Measurements from ENCODE around the gene TANGO6. TPM values are rescaled to one million over a fixed set of nuclear protein-coding genes. Genes with fewer than 3 reads are reported as not detected.
"Not testable (repeated sequence)": the region's sequence is repeated elsewhere in the genome, so short reads cannot be mapped to it uniquely, and the experiment has no call there.

Gene TANGO6
- 10 to 100 TPM; 25.2 to 30.5 TPM for total RNA-seq

- H3K4me1 Mint-ChIP-seq = peaks cover 24% of the 10 kb centered on the region
- H3K27me3 Mint-ChIP-seq = no peaks in the 10 kb centered on the region
- H3K9me3 Mint-ChIP-seq = no peaks in the 10 kb centered on the region
- peaks cover 14% of the 10 kb centered on the region for H3K36me3 Mint-ChIP-seq
- H3K27ac Mint-ChIP-seq = peak within 1 kb of the TSS; percentile 98
- peak; percentile 93 for DNase-seq
- peak within 1 kb of the TSS; percentile 97 for H3K4me3 Mint-ChIP-seq
Measured at GRCh38 chr16:68843482-68844210, at the start of gene TANGO6. Gene TANGO6, plus strand, starts transcription at chr16:68843531. Its CDS starts 87 bp downstream, at chr16:68843618.

- no peaks in the 10 kb centered on the region for H3K36me3 Mint-ChIP-seq
- no peak overlapping the region for H3K27ac Mint-ChIP-seq
- no peaks in the 10 kb centered on the region for H3K4me1 Mint-ChIP-seq
- no peaks in the 10 kb centered on the region for H3K27me3 Mint-ChIP-seq
- no peaks in the 10 kb centered on the region for H3K9me3 Mint-ChIP-seq
- no peak for DNase-seq
- no peak overlapping the region for H3K4me3 Mint-ChIP-seq
Measured at GRCh38 chr16:68798398-68798797, 44.9 kb upstream of the TANGO6 start.

- H3K27ac Mint-ChIP-seq = no peak overlapping the region
- no peaks in the 10 kb centered on the region for H3K27me3 Mint-ChIP-seq
- DNase-seq = peak; percentile 32
- H3K9me3 Mint-ChIP-seq = no peaks in the 10 kb centered on the region
- no peak overlapping the region for H3K4me3 Mint-ChIP-seq
- no peaks in the 10 kb centered on the region for H3K4me1 Mint-ChIP-seq
- no peaks in the 10 kb centered on the region for H3K36me3 Mint-ChIP-seq
Measured at GRCh38 chr16:68800257-68800875, 43.0 kb upstream of the TANGO6 start.

GRCh38 chr16:68802190-68802589 lies 41.1 kb upstream of the TANGO6 start:
- H3K4me3 Mint-ChIP-seq = no peak overlapping the region
- no peaks in the 10 kb centered on the region for H3K27me3 Mint-ChIP-seq
- H3K4me1 Mint-ChIP-seq = no peaks in the 10 kb centered on the region
- no peaks in the 10 kb centered on the region for H3K36me3 Mint-ChIP-seq
- DNase-seq = no peak
- H3K27ac Mint-ChIP-seq = no peak overlapping the region
- no peaks in the 10 kb centered on the region for H3K9me3 Mint-ChIP-seq

- Mint-ChIP-seq H3K9me3 (no peaks in the 10 kb centered on the region), H3K4me3 (no peak overlapping the region), H3K27me3 (no peaks in the 10 kb centered on the region), H3K4me1 (no peaks in the 10 kb centered on the region), H3K36me3 (no peaks in the 10 kb centered on the region), H3K27ac (no peak overlapping the region)
- DNase-seq = no peak
Measured at GRCh38 chr16:68806422-68806821, 36.9 kb upstream of the TANGO6 start.

GRCh38 chr16:68806981-68807380 lies 36.4 kb upstream of the TANGO6 start:
- no peak for DNase-seq
- Mint-ChIP-seq H3K4me3 (no peak overlapping the region), H3K36me3 (no peaks in the 10 kb centered on the region), H3K27ac (no peak overlapping the region), H3K27me3 (no peaks in the 10 kb centered on the region), H3K4me1 (no peaks in the 10 kb centered on the region), H3K9me3 (no peaks in the 10 kb centered on the region)

GRCh38 chr16:68814516-68814915 lies 28.8 kb upstream of the TANGO6 start:
- Mint-ChIP-seq H3K27ac (no peak overlapping the region), H3K4me1 (peaks cover 2% of the 10 kb centered on the region), H3K27me3 (no peaks in the 10 kb centered on the region), H3K4me3 (no peak overlapping the region), H3K9me3 (no peaks in the 10 kb centered on the region), H3K36me3 (no peaks in the 10 kb centered on the region)
- DNase-seq = no peak

GRCh38 chr16:68823401-68824135 lies 19.8 kb upstream of the TANGO6 start:
- Mint-ChIP-seq H3K27ac (no peak overlapping the region), H3K36me3 (no peaks in the 10 kb centered on the region), H3K27me3 (no peaks in the 10 kb centered on the region), H3K4me3 (no peak overlapping the region), H3K9me3 (no peaks in the 10 kb centered on the region), H3K4me1 (no peaks in the 10 kb centered on the region)
- DNase-seq = no peak

- H3K9me3 Mint-ChIP-seq = no peaks in the 10 kb centered on the region
- no peaks in the 10 kb centered on the region for H3K36me3 Mint-ChIP-seq
- H3K4me1 Mint-ChIP-seq = no peaks in the 10 kb centered on the region
- no peak for DNase-seq
- no peaks in the 10 kb centered on the region for H3K27me3 Mint-ChIP-seq
- no peak overlapping the region for H3K27ac Mint-ChIP-seq
- no peak overlapping the region for H3K4me3 Mint-ChIP-seq
Measured at GRCh38 chr16:68825427-68825826, 17.9 kb upstream of the TANGO6 start.

- H3K4me3 Mint-ChIP-seq = no peak overlapping the region
- no peaks in the 10 kb centered on the region for H3K27me3 Mint-ChIP-seq
Measured at GRCh38 chr16:68826652-68827051, 16.7 kb upstream of the TANGO6 start.

GRCh38 chr16:68833251-68833650 lies 10.1 kb upstream of the TANGO6 start:
- H3K27ac Mint-ChIP-seq = no peak overlapping the region
- no peaks in the 10 kb centered on the region for H3K9me3 Mint-ChIP-seq
- DNase-seq = no peak
- no peaks in the 10 kb centered on the region for H3K4me1 Mint-ChIP-seq
- no peak overlapping the region for H3K4me3 Mint-ChIP-seq
- H3K36me3 Mint-ChIP-seq = no peaks in the 10 kb centered on the region
- H3K27me3 Mint-ChIP-seq = no peaks in the 10 kb centered on the region

More at GRCh38 chr16:68826652-68827051, 16.7 kb upstream of the TANGO6 start:
- H3K9me3 Mint-ChIP-seq = no peaks in the 10 kb centered on the region
- no peaks in the 10 kb centered on the region for H3K36me3 Mint-ChIP-seq
- H3K4me1 Mint-ChIP-seq = no peaks in the 10 kb centered on the region
- H3K27ac Mint-ChIP-seq = no peak overlapping the region
- no peak for DNase-seq

GRCh38 chr16:68834550-68834949 lies 8.8 kb upstream of the TANGO6 start:
- DNase-seq = no peak

GRCh38 chr16:68835970-68836369 lies 7.4 kb upstream of the TANGO6 start:
- no peaks in the 10 kb centered on the region for H3K9me3 Mint-ChIP-seq
- H3K27me3 Mint-ChIP-seq = no peaks in the 10 kb centered on the region
- H3K36me3 Mint-ChIP-seq = no peaks in the 10 kb centered on the region
- no peaks in the 10 kb centered on the region for H3K4me1 Mint-ChIP-seq
- H3K4me3 Mint-ChIP-seq = no peak overlapping the region
- no peak for DNase-seq
- no peak overlapping the region for H3K27ac Mint-ChIP-seq

More at GRCh38 chr16:68834550-68834949, 8.8 kb upstream of the TANGO6 start:
- H3K4me1 Mint-ChIP-seq = no peaks in the 10 kb centered on the region
- no peaks in the 10 kb centered on the region for H3K27me3 Mint-ChIP-seq
- no peak overlapping the region for H3K4me3 Mint-ChIP-seq
- H3K27ac Mint-ChIP-seq = no peak overlapping the region
- H3K9me3 Mint-ChIP-seq = no peaks in the 10 kb centered on the region
- H3K36me3 Mint-ChIP-seq = no peaks in the 10 kb centered on the region

GRCh38 chr16:68839831-68840230 lies 3.5 kb upstream of the TANGO6 start:
- Mint-ChIP-seq H3K36me3 (peaks cover 3% of the 10 kb centered on the region), H3K27me3 (no peaks in the 10 kb centered on the region), H3K4me3 (no peak overlapping the region), H3K9me3 (no peaks in the 10 kb centered on the region), H3K4me1 (peaks cover 9% of the 10 kb centered on the region), H3K27ac (no peak overlapping the region)
- no peak for DNase-seq

- peaks cover 23% of the 10 kb centered on the region for H3K4me1 Mint-ChIP-seq
- H3K27me3 Mint-ChIP-seq, DNase-seq, H3K9me3 Mint-ChIP-seq: not testable (repeated sequence)
- peak overlapping the region; percentile 98 for H3K27ac Mint-ChIP-seq
- H3K4me3 Mint-ChIP-seq = peak overlapping the region; percentile 97
- H3K36me3 Mint-ChIP-seq = peaks cover 14% of the 10 kb centered on the region
Measured at GRCh38 chr16:68842964-68843481, 308 bp upstream of the TANGO6 start.

Measured in activated naive CD8-positive, alpha-beta T cell treated with anti-CD3 and anti-CD28 coated beads for 36 hours (primary cell).